ENCODE data around the gene SLC38A3.

SLC38A3 gene

DNA sequence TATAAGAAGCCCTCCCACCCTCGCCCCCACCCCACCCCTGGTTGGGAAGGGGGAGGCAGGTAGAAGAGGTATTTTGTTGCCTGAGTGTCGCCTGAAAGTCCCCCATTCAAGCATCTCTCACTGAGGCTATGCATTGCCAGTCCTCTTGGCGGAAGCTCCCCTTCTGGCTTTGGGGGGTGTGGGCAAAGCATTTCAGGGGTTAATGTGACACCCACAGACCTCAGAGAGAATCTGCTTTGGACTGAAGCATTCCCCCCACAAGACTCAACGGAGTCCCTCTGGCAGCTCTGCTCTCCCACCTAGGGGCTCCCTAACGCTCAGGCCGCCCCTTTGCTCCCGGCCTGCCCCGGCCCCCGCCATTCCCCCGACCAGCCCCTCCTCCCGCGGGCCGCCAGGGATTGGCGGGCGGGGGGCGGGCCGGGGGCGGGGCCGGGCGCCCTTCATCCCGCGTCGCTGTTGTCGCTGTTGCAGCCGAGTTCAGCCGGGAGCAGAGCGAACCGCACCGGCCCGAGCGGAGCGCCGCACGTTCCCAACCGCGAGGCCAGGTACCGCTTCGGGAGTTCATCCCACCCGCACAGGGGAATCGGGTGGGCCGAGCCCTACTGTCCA lies at the start of gene SLC38A3:
Gene SLC38A3 (plus strand): TSS at position 468 of the 609 bp plus-strand sequence. CDS start 8,929 bp downstream, outside the sequence.
- DNase-seq (ENCODE audit: low read depth), result peak; percentile 38
- no peak for TF ChIP-seq POLR2A (IDR thresholded peaks at IDR 0.05; ENCODE audit: extremely low read depth, insufficient read length)
- TF ChIP-seq, protein P1, sequence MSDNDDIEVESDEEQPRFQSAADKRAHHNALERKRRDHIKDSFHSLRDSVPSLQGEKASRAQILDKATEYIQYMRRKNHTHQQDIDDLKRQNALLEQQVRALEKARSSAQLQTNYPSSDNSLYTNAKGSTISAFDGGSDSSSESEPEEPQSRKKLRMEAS (IDR thresholded peaks at IDR 0.05; ENCODE audit: low read depth, low read length), result no peak
- TF ChIP-seq, protein P2, sequence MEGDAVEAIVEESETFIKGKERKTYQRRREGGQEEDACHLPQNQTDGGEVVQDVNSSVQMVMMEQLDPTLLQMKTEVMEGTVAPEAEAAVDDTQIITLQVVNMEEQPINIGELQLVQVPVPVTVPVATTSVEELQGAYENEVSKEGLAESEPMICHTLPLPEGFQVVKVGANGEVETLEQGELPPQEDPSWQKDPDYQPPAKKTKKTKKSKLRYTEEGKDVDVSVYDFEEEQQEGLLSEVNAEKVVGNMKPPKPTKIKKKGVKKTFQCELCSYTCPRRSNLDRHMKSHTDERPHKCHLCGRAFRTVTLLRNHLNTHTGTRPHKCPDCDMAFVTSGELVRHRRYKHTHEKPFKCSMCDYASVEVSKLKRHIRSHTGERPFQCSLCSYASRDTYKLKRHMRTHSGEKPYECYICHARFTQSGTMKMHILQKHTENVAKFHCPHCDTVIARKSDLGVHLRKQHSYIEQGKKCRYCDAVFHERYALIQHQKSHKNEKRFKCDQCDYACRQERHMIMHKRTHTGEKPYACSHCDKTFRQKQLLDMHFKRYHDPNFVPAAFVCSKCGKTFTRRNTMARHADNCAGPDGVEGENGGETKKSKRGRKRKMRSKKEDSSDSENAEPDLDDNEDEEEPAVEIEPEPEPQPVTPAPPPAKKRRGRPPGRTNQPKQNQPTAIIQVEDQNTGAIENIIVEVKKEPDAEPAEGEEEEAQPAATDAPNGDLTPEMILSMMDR (IDR thresholded peaks at IDR 0.05; ENCODE audit: low read depth, low read length), result no peak
- no peak for TF ChIP-seq MYC (IDR thresholded peaks at IDR 0.05; ENCODE audit: low read depth, low read length)
- H3K4me3 ChIP-seq (ENCODE audit: low read depth, low read length), result no peak within 1 kb of the TSS

- no peak for DNase-seq (ENCODE audit: low read depth)
- TF ChIP-seq MYC (IDR thresholded peaks at IDR 0.05; ENCODE audit: low read depth, low read length) (no peak), POLR2A (IDR thresholded peaks at IDR 0.05; ENCODE audit: extremely low read depth, insufficient read length) (no peak)
- TF ChIP-seq, protein P1 (IDR thresholded peaks at IDR 0.05; ENCODE audit: low read depth, low read length), result no peak
- TF ChIP-seq, protein P2 (IDR thresholded peaks at IDR 0.05; ENCODE audit: low read depth, low read length), result no peak
- H3K4me3 ChIP-seq (ENCODE audit: low read depth, low read length), result no peak overlapping the region
Measured at GRCh38 chr3:50155491-50155878, 49.6 kb upstream of the SLC38A3 start.

- TF ChIP-seq, protein P1 (IDR thresholded peaks at IDR 0.05; ENCODE audit: low read depth, low read length), result no peak
- no peak for TF ChIP-seq POLR2A (IDR thresholded peaks at IDR 0.05; ENCODE audit: extremely low read depth, insufficient read length)
- TF ChIP-seq, protein P2 (IDR thresholded peaks at IDR 0.05; ENCODE audit: low read depth, low read length), result no peak
- TF ChIP-seq MYC (IDR thresholded peaks at IDR 0.05; ENCODE audit: low read depth, low read length), result no peak
- H3K4me3 ChIP-seq (ENCODE audit: low read depth, low read length), result no peak overlapping the region
- no peak for DNase-seq (ENCODE audit: low read depth)
Measured at GRCh38 chr3:50155891-50156290, 49.2 kb upstream of the SLC38A3 start.

GRCh38 chr3:50156549-50157493 lies 48.2 kb upstream of the SLC38A3 start:
- H3K4me3 ChIP-seq (ENCODE audit: low read depth, low read length), result no peak overlapping the region
- TF ChIP-seq MYC (IDR thresholded peaks at IDR 0.05; ENCODE audit: low read depth, low read length) (no peak), POLR2A (IDR thresholded peaks at IDR 0.05; ENCODE audit: extremely low read depth, insufficient read length) (no peak)
- TF ChIP-seq, protein P1 (IDR thresholded peaks at IDR 0.05; ENCODE audit: low read depth, low read length), result no peak
- TF ChIP-seq, protein P2 (IDR thresholded peaks at IDR 0.05; ENCODE audit: low read depth, low read length), result no peak
- DNase-seq (ENCODE audit: low read depth), result no peak

DNA sequence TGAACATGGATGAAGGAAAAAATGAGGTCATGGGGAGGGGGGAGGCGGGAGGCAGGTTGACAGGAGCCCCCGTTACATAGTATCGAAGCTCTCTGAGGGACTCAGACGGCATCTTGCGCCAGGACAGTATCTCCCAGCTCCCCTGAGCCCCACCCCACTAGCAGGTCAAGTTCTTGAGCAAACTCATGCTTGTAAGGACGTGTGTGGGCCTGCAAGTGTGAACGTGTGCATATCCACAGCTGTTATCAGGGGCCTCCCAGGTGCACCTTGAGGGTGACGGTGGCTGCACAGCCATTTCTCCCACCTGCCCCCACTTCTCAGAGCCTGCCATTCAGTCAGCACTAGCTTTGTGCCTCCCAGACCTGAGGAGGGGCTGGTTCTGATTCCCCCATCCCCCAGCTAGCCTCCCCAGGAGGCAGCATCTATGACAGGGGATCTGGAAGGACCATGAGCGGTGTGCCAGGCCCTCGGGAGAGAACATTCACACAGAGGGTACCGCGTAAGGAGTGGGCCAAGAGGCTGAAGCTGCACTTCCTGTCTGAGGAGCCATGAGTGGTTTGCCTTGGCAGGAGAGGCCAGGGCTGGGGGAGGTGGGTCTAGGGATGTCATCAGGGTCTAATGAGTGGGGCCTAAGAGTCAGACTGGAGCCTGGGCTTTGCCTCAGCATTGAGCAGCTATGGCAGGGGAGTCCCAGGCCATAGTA lies 47.1 kb upstream of the SLC38A3 start:
- H3K4me3 ChIP-seq (ENCODE audit: low read depth, low read length), result no peak overlapping the region
- TF ChIP-seq, protein P1 (IDR thresholded peaks at IDR 0.05; ENCODE audit: low read depth, low read length), result no peak
- TF ChIP-seq, protein P2 (IDR thresholded peaks at IDR 0.05; ENCODE audit: low read depth, low read length), result no peak
- no peak for TF ChIP-seq MYC (IDR thresholded peaks at IDR 0.05; ENCODE audit: low read depth, low read length)
- TF ChIP-seq POLR2A (IDR thresholded peaks at IDR 0.05; ENCODE audit: extremely low read depth, insufficient read length), result no peak
- DNase-seq (ENCODE audit: low read depth), result no peak

Data from NB4 (cell line).